NCI-H226 (cell line): ENCODE data around the gene RCC2.

Source experiments
- DNase-seq: peaks from one replicate; pipeline ENCODE4 v3.0.0-alpha.2; 2015

Gene RCC2

GRCh38 chr1:17369466-17369865, 70.0 kb downstream of the RCC2 start:
- peak; percentile 80 for DNase-seq

DNA sequence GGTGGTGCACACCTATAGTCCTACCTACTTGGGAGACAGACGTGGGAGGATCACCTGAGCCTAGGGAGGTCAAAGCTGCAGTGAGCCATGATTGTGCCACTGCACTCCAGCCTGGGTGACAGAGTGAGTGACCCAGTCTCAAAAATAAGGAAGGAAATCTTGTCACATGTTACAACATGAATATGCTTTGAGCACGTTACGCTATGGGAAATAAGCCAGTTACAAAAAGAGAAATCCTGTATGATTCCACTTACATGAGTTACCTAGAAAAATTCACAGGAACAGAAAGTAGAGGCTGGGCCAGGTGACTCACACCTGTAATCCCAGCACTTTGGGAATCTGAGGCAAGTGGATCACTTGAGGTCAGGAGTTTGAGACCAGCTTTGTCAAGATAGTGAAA, 74.2 kb downstream of the RCC2 start:
- no peak for DNase-seq

- no peak for DNase-seq
Measured at GRCh38 chr1:17363771-17364170, 75.7 kb downstream of the RCC2 start.

- DNase-seq = no peak
Measured at GRCh38 chr1:17363351-17363750, 76.1 kb downstream of the RCC2 start.

DNA sequence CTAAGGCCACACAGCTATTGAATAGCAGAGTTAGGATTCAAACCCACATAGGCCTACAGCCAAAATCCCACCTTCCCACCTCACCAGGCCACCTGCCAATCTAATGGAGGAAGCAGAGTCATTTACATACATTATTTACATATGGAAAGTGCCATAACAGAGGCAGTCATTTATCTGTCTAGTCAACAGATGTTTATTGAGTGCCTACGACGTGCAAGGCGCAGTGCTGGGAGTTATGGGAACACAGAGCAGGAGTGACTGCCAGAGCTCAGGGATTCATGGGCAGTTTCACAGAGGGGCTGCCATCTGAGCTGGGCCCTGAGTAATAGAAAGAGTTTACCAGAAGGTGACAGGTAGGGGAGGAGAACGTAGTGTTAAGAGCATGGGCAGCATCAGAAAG, 77.8 kb downstream of the RCC2 start:
- DNase-seq = no peak

- no peak for DNase-seq
Measured at GRCh38 chr1:17360272-17360956, 79.1 kb downstream of the RCC2 start.

DNA sequence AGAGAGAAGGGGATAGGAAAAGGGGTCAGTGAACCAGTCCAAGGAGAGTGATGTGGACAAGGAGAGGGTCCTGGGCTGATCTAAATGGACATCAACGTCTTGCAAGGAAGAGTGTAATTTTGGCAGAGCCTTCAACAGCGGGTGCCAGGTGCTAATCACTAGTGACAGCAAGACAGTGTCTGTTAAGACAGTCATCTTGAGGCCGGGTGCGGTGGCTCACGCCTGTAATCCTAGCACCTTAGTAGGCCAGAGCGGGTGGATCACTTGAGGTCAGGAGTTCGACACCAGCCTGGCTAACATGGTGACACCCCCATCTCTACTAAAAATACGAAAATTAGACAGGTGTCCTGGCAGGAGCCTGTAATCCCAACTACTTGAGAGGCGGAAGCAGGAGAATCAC, 79.7 kb downstream of the RCC2 start:
- DNase-seq = no peak

DNA sequence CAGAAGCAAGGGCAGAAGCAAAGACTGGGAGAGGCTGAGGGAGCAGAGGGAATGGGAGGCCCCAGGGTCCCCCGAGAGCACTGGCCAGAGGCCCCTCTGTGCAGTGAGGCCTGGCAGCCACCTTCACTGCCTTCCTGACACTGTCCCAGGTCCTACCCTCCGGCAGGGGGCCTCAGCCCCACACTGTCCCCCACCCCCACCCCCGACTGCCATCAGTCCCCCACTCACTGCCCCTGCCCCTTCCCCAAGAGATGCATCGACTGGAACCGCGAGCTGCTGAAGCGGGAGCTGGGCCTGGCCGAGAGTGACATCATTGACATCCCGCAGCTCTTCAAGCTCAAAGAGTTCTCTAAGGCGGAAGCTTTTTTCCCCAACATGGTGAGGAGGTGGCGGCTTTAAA, 80.4 kb downstream of the RCC2 start:
- no peak for DNase-seq

GRCh38 chr1:17358557-17358956, 80.9 kb downstream of the RCC2 start:
- DNase-seq = no peak
